GM23338 (cell line): ENCODE data around the gene FGF21. TPM values are rescaled to one million over a fixed set of nuclear protein-coding genes. Genes with fewer than 3 reads are reported as not detected.

Source experiments
- ATAC-seq: fragments of 200-7000 bp; cut with Tn5 transposase; 3 replicates; pipeline ENCODE4 v1.9.1; 2020
- DNase-seq: peaks from one replicate; pipeline ENCODE4 v3.0.0-alpha.2; 2015; ENCODE audit warnings: low spot score
- H2AFZ ChIP-seq: fragments of 200-600 bp; sonication (generic); 2 replicates; pipeline ENCODE4 v1.8.0; 2016; ENCODE audit warnings: antibody characterized with exemption, mild to moderate bottlenecking, moderate library complexity
- H3F3A ChIP-seq: fragments of 200-600 bp; sonication (generic); replicated peaks from 2 replicates; pipeline ENCODE4 v1.8.0; 2017; ENCODE audit warnings: antibody characterized with exemption, mixed run types, low read depth
- H3K27ac ChIP-seq: fragments of 200-600 bp; sonication (generic); 2 replicates; pipeline ENCODE4 v1.6.1; 2016; ENCODE audit warnings: low read depth
- H3K27me3 ChIP-seq: fragments of 200-600 bp; sonication (generic); 2 replicates; pipeline ENCODE4 v1.8.0; 2016; ENCODE audit warnings: mild to moderate bottlenecking, mixed run types, moderate library complexity; ENCODE audit not compliant: insufficient read depth
- H3K36me3 ChIP-seq: fragments of 200-600 bp; sonication (generic); 2 replicates; pipeline ENCODE4 v1.8.0; 2016; ENCODE audit warnings: mild to moderate bottlenecking; ENCODE audit not compliant: insufficient read depth
- H3K4me1 ChIP-seq: fragments of 200-600 bp; sonication (generic); 2 replicates; pipeline ENCODE4 v1.8.0; 2016; ENCODE audit warnings: mild to moderate bottlenecking, moderate library complexity; ENCODE audit not compliant: insufficient read depth
- H3K4me2 ChIP-seq: fragments of 200-600 bp; sonication (generic); 2 replicates; pipeline ENCODE4 v1.7.1; 2017; ENCODE audit warnings: mixed run types
- H3K4me3 ChIP-seq: fragments of 200-600 bp; sonication (generic); 2 replicates; pipeline ENCODE4 v1.6.1; 2016; ENCODE audit warnings: mixed run types
- H3K79me2 ChIP-seq: fragments of 200-600 bp; sonication (generic); replicated peaks from 2 replicates; pipeline ENCODE4 v1.8.0; 2017; ENCODE audit warnings: mild to moderate bottlenecking; ENCODE audit not compliant: insufficient read depth
- H3K9me2 ChIP-seq: fragments of 200-600 bp; sonication (generic); 2 replicates; pipeline ENCODE4 v1.8.0; 2017; ENCODE audit not compliant: insufficient read depth
- H4K20me1 ChIP-seq: fragments of 200-600 bp; sonication (generic); replicated peaks from 2 replicates; pipeline ENCODE4 v1.8.0; 2017; ENCODE audit warnings: mild to moderate bottlenecking; ENCODE audit not compliant: insufficient read depth
- H3K27ac Mint-ChIP-seq: 2 replicates; pipeline ENCODE4 v1.8.0; 2020; ENCODE audit warnings: inconsistent platforms, mild to moderate bottlenecking, moderate library complexity, mixed read lengths
- H3K27me3 Mint-ChIP-seq: 3 replicates; pipeline ENCODE4 v1.8.0; 2022; ENCODE audit warnings: low read depth, mild to moderate bottlenecking, moderate library complexity, mixed read lengths, inconsistent platforms; ENCODE audit not compliant: insufficient read depth, poor library complexity
- H3K36me3 Mint-ChIP-seq: 3 replicates; pipeline ENCODE4 v1.8.0; 2021; ENCODE audit warnings: low read depth, mild to moderate bottlenecking, inconsistent platforms, moderate library complexity, mixed read lengths
- H3K4me1 Mint-ChIP-seq: 3 replicates; pipeline ENCODE4 v1.8.0; 2020; ENCODE audit warnings: mild to moderate bottlenecking, inconsistent platforms, mixed read lengths
- H3K4me3 Mint-ChIP-seq: 3 replicates; pipeline ENCODE4 v1.8.0; 2021; ENCODE audit warnings: moderate library complexity, mild to moderate bottlenecking, inconsistent platforms, mixed read lengths
- H3K9me3 Mint-ChIP-seq: 3 replicates; pipeline ENCODE4 v1.8.0; 2020; ENCODE audit warnings: moderate library complexity, mild to moderate bottlenecking, inconsistent platforms, mixed read lengths
- CREB1 ChIP-seq: fragments of 250-450 bp; sonication (Bioruptor Pico); IDR thresholded peaks from 2 replicates; pipeline ENCODE4 v1.5.0; 2020; ENCODE audit warnings: low read depth, mild to moderate bottlenecking, moderate library complexity
- EZH2phosphoT487 ChIP-seq: fragments of 200-600 bp; sonication (generic); IDR thresholded peaks from one replicate; pipeline ENCODE4 v1.8.1; 2018; ENCODE audit warnings: antibody characterized with exemption; ENCODE audit not compliant: unreplicated experiment
- JUNB ChIP-seq: IDR thresholded peaks from one replicate; pipeline ENCODE4 v1.6.1; 2016; ENCODE audit warnings: antibody characterized with exemption; ENCODE audit not compliant: unreplicated experiment
- NANOG ChIP-seq: IDR thresholded peaks from 2 replicates; pipeline ENCODE4 v1.6.1; 2016; ENCODE audit warnings: antibody characterized with exemption, borderline replicate concordance
- POLR2AphosphoS5 ChIP-seq: IDR thresholded peaks from 2 replicates; pipeline ENCODE4 v1.6.1; 2016; ENCODE audit warnings: antibody characterized with exemption, low read depth
- STAT1 ChIP-seq: IDR thresholded peaks from one replicate; pipeline ENCODE4 v1.6.1; 2016; ENCODE audit warnings: antibody characterized with exemption; ENCODE audit not compliant: unreplicated experiment
- ZNF114 ChIP-seq: fragments of 250-450 bp; sonication (Bioruptor Pico); IDR thresholded peaks from 2 replicates; pipeline ENCODE4 v1.5.0; 2020; ENCODE audit warnings: mild to moderate bottlenecking, moderate library complexity
- polyA plus RNA-seq: library from polyadenylated mRNA; unstranded; fragments of >200 nt; fragmentation: Nextera tagmentation; extraction: Ambion mirVana; gene quantifications from 2 replicates; pipeline ENCODE4 v1.2.1, GENCODE V29; 2016
- total RNA-seq: library from RNA; depleted of rRNA; stranded (reverse); fragments of >200 nt; shearing (Covaris generic); gene quantifications from 2 replicates; pipeline ENCODE4 v1.2.3, GENCODE V29; 2014
- TF ChIP-seq, protein P1 (sequence below): IDR thresholded peaks from 2 replicates; pipeline ENCODE4 v1.6.1; 2016; ENCODE audit warnings: antibody characterized with exemption
- TF ChIP-seq, protein P2 (sequence below): IDR thresholded peaks from one replicate; pipeline ENCODE4 v1.6.1; 2018; ENCODE audit warnings: antibody characterized with exemption; ENCODE audit not compliant: unreplicated experiment
- TF ChIP-seq, protein P3 (sequence below), 2 experiments: fragments of 200-600 bp in 1 of 2; sonication (generic) in 1 of 2; conservative IDR thresholded peaks; 2 replicates each; pipeline versions ENCODE4 v1.5.1 to v1.6.1; 2016 to 2017; ENCODE audit warnings: antibody characterized with exemption in 2 of 2, low read depth in 2 of 2, mild to moderate bottlenecking in 2 of 2, moderate library complexity in 1 of 2

The FGF21 gene
- total and polyA plus RNA-seq, 2 experiments from 2014 or later = 0.78 to 1.3 TPM

DNA sequence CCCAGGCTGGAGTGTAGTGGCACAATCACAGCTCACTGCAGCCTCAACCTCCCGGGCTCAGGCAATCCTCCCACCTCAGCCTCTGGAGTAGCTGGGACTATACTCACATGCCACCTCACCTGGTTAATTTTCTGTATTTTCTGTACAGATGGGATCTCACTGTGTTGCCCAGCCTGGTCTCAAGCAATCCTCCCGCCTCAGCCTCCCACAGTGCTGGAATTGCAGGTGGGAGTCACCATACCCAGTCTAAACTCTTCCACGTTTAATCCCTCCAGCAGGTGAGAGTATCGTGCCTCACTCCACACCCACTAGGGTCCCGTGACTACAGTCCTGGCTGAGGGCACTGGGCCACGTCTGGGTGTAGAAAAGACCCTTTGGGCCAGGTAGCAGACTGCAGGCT, 39.0 kb downstream of the FGF21 start (continued):
- TF ChIP-seq, protein P1, sequence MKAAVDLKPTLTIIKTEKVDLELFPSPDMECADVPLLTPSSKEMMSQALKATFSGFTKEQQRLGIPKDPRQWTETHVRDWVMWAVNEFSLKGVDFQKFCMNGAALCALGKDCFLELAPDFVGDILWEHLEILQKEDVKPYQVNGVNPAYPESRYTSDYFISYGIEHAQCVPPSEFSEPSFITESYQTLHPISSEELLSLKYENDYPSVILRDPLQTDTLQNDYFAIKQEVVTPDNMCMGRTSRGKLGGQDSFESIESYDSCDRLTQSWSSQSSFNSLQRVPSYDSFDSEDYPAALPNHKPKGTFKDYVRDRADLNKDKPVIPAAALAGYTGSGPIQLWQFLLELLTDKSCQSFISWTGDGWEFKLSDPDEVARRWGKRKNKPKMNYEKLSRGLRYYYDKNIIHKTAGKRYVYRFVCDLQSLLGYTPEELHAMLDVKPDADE = no peak
- no peak for TF ChIP-seq POLR2AphosphoS5
- no peak for TF ChIP-seq STAT1
- TF ChIP-seq, protein P2, sequence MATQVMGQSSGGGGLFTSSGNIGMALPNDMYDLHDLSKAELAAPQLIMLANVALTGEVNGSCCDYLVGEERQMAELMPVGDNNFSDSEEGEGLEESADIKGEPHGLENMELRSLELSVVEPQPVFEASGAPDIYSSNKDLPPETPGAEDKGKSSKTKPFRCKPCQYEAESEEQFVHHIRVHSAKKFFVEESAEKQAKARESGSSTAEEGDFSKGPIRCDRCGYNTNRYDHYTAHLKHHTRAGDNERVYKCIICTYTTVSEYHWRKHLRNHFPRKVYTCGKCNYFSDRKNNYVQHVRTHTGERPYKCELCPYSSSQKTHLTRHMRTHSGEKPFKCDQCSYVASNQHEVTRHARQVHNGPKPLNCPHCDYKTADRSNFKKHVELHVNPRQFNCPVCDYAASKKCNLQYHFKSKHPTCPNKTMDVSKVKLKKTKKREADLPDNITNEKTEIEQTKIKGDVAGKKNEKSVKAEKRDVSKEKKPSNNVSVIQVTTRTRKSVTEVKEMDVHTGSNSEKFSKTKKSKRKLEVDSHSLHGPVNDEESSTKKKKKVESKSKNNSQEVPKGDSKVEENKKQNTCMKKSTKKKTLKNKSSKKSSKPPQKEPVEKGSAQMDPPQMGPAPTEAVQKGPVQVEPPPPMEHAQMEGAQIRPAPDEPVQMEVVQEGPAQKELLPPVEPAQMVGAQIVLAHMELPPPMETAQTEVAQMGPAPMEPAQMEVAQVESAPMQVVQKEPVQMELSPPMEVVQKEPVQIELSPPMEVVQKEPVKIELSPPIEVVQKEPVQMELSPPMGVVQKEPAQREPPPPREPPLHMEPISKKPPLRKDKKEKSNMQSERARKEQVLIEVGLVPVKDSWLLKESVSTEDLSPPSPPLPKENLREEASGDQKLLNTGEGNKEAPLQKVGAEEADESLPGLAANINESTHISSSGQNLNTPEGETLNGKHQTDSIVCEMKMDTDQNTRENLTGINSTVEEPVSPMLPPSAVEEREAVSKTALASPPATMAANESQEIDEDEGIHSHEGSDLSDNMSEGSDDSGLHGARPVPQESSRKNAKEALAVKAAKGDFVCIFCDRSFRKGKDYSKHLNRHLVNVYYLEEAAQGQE = no peak
- no peak for TF ChIP-seq EZH2phosphoT487
- no peak for TF ChIP-seq JUNB
- no peak for TF ChIP-seq NANOG
- TF ChIP-seq, protein P3, sequence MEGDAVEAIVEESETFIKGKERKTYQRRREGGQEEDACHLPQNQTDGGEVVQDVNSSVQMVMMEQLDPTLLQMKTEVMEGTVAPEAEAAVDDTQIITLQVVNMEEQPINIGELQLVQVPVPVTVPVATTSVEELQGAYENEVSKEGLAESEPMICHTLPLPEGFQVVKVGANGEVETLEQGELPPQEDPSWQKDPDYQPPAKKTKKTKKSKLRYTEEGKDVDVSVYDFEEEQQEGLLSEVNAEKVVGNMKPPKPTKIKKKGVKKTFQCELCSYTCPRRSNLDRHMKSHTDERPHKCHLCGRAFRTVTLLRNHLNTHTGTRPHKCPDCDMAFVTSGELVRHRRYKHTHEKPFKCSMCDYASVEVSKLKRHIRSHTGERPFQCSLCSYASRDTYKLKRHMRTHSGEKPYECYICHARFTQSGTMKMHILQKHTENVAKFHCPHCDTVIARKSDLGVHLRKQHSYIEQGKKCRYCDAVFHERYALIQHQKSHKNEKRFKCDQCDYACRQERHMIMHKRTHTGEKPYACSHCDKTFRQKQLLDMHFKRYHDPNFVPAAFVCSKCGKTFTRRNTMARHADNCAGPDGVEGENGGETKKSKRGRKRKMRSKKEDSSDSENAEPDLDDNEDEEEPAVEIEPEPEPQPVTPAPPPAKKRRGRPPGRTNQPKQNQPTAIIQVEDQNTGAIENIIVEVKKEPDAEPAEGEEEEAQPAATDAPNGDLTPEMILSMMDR (conservative IDR thresholded peaks at IDR 0.05; ENCODE audit: low read depth in 2 of 2) = no peak
- no peak for TF ChIP-seq ZNF114 (CRISPR knock-in tag)

DNA sequence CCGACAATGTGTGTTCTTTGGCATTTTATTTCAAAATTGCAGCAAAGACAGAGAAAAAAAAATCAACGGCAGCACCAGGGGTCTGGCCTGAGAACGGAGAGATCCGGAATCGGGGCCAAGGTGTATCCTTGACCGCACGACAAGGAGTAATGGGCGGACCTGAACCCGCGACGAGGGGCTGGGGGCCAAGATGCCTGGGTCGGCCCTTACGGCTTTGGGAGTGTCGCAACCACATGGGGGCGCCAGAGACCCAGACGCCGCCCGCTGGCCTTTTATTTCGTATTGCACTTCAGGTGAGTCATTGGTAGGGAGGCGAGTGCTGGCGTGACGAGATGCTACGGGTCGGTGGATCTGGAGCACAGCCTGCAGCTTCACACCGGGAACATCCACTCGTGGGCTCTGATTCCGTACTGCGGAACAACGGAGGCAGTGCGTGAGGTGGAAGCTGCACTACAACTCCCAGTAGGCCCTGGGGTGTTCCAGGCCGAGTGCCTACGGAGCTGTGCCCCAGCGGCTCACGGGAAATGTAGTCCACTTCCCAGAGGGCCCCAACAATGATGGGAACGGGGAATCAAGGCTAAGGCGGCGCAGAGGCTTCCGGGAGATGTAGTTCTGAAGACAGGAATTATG, 39.8 kb downstream of the FGF21 start:
- ATAC-seq (peak; percentile 93), DNase-seq (peak; percentile 98)
- Histone ChIP-seq H3K4me1 (peaks cover 12% of the 10 kb centered on the region), H3K79me2 (no peaks in the 10 kb centered on the region), H2AFZ (peak overlapping the region; percentile 48), H3K4me2 (peak overlapping the region; percentile 71), H3K27ac (no peak overlapping the region), H3K36me3 (no peaks in the 10 kb centered on the region), H3K9me2 (no peaks in the 10 kb centered on the region), H3K27me3 (no peaks in the 10 kb centered on the region), H3F3A (peaks cover 5% of the 10 kb centered on the region; the same call in 1 of the 2 replicates), H3K4me3 (peak overlapping the region; percentile 64), H4K20me1 (no peaks in the 10 kb centered on the region)
- peak overlapping the region; percentile 99 for H3K27ac Mint-ChIP-seq
- H3K4me3 Mint-ChIP-seq = peak overlapping the region; percentile 95
- H3K4me1 Mint-ChIP-seq = peaks cover 24% of the 10 kb centered on the region; the same call in 2 of the 3 replicates
- H3K27me3 Mint-ChIP-seq = peaks cover 12% of the 10 kb centered on the region
- no peaks in the 10 kb centered on the region; the same call in 2 of the 3 replicates for H3K36me3 Mint-ChIP-seq
- H3K9me3 Mint-ChIP-seq = no peaks in the 10 kb centered on the region
- peak; percentile 56; the same call in 1 of the 2 replicates for TF ChIP-seq POLR2AphosphoS5
- no peak for TF ChIP-seq NANOG
- TF ChIP-seq, protein P3 (conservative IDR thresholded peaks at IDR 0.05; ENCODE audit: low read depth in 2 of 2) = peak; percentile 92 to 97
- TF ChIP-seq, protein P1 = peak; percentile 99
- peak; percentile 57 for TF ChIP-seq CREB1 (CRISPR knock-in tag)
